NB4 (cell line): ENCODE data around the gene PDE3A.

ENCODE experiments used
- DNase-seq: peaks from one replicate; pipeline ENCODE4 v3.0.0; 2010; ENCODE audit warnings: low read depth
- H3K4me3 ChIP-seq: one replicate; pipeline ENCODE4 v1.5.1; 2011; ENCODE audit warnings: mild to moderate bottlenecking, low read depth, low read length, moderate library complexity
- MYC ChIP-seq: IDR thresholded peaks from 2 replicates; pipeline ENCODE4 v1.6.1; 2011; ENCODE audit warnings: low read depth, low read length
- POLR2A ChIP-seq: IDR thresholded peaks from 2 replicates; pipeline ENCODE4 v1.6.1; 2011; ENCODE audit warnings: mild to moderate bottlenecking; ENCODE audit not compliant: insufficient read length; ENCODE audit errors: extremely low read depth
- TF ChIP-seq, protein P1 (sequence below): IDR thresholded peaks from one replicate; pipeline ENCODE4 v1.5.1; 2012; ENCODE audit warnings: low read depth, low read length
- TF ChIP-seq, protein P2 (sequence below): IDR thresholded peaks from 2 replicates; pipeline ENCODE4 v1.6.1; 2011; ENCODE audit warnings: low read depth, low read length

PDE3A gene

DNA sequence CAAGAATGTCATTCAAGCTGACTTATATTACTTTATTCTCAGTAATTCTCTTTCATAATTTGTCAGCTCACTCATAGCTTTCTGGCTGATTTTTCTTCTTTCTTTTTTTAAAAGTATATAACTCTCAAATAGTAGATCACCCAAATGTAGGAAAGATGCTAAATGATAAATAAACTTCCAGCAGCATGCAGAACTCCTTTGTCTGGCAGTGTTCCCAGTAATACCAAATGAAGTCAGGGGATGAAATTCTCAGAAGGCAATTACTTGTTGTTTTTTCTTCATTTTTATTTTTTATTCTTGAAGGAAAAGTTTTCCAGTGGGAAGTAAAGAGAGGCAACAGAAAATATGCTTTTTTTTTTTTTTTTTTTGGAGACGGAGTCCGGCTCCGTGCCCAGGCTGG lies 193.5 kb downstream of the PDE3A start:
- TF ChIP-seq MYC: no peak
- TF ChIP-seq, protein P1, sequence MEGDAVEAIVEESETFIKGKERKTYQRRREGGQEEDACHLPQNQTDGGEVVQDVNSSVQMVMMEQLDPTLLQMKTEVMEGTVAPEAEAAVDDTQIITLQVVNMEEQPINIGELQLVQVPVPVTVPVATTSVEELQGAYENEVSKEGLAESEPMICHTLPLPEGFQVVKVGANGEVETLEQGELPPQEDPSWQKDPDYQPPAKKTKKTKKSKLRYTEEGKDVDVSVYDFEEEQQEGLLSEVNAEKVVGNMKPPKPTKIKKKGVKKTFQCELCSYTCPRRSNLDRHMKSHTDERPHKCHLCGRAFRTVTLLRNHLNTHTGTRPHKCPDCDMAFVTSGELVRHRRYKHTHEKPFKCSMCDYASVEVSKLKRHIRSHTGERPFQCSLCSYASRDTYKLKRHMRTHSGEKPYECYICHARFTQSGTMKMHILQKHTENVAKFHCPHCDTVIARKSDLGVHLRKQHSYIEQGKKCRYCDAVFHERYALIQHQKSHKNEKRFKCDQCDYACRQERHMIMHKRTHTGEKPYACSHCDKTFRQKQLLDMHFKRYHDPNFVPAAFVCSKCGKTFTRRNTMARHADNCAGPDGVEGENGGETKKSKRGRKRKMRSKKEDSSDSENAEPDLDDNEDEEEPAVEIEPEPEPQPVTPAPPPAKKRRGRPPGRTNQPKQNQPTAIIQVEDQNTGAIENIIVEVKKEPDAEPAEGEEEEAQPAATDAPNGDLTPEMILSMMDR: no peak
- TF ChIP-seq, protein P2, sequence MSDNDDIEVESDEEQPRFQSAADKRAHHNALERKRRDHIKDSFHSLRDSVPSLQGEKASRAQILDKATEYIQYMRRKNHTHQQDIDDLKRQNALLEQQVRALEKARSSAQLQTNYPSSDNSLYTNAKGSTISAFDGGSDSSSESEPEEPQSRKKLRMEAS: no peak
- no peak for TF ChIP-seq POLR2A
- no peak overlapping the region for H3K4me3 ChIP-seq
- no peak for DNase-seq

DNA sequence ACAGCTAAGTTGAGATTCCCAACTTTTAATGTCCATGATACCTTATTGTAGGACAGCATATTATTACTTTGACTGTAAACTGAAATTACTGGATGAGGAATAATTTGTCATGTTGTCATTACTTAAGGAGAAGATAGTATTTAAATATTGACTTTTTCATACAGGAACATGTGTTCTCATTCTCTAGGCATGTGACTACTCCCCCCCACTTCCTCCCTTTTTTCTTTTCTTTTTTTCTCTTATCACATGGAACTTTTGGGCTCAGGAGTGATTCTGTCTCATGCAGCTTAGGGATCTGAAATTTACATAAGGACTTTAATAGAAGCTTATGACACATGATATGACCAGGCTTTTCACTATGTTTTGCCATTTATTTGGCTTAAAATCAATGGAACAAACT lies 199.1 kb downstream of the PDE3A start:
- no peak for TF ChIP-seq POLR2A
- TF ChIP-seq, protein P2: peak; percentile 70
- DNase-seq: no peak

DNA sequence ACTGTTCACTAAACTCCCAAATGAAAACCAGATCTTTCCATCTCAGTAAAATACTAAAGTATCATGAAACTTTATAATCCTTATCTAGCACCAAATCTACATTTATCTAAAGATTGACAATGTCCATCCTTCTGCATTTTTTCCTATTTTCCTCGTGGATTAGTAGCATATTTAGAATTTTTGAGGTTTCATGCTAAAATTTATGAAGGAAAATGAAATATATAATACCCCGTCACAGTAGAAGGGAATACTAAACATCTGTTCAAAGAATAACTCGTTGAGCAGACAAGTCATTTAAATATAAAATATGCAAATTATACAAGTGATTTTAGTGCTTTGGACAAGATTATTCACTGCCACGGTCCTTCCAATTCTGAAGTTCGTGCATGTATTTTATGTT lies 204.1 kb downstream of the PDE3A start:
- H3K4me3 ChIP-seq: no peak overlapping the region
- DNase-seq: no peak
- TF ChIP-seq, protein P1: no peak
- TF ChIP-seq, protein P2: no peak
- TF ChIP-seq MYC (no peak), POLR2A (no peak)

More for the DNA sequence above, 199.1 kb downstream of the PDE3A start:
- H3K4me3 ChIP-seq: no peak overlapping the region

DNA sequence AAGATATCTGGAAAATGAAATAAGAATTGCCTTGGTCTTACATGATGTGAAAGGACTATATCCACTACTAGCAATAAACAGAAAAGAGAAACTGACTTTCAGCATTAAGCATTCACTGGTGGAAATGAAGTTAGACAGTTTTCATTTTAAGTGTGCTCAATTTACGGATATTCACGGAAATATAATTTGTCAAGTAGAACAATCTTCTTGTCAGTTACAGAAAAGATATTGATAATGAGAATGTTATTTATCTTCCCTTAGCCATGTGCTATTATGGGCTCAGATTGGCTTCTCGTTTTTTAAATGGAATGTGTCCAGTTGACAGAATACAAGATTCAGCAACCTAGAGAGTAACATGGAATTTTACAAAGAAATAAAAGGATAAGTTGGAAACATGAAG lies 208.2 kb downstream of the PDE3A start:
- TF ChIP-seq, protein P2: no peak
- TF ChIP-seq, protein P1: no peak
- TF ChIP-seq POLR2A: no peak
- H3K4me3 ChIP-seq: no peak overlapping the region
- no peak for DNase-seq

DNA sequence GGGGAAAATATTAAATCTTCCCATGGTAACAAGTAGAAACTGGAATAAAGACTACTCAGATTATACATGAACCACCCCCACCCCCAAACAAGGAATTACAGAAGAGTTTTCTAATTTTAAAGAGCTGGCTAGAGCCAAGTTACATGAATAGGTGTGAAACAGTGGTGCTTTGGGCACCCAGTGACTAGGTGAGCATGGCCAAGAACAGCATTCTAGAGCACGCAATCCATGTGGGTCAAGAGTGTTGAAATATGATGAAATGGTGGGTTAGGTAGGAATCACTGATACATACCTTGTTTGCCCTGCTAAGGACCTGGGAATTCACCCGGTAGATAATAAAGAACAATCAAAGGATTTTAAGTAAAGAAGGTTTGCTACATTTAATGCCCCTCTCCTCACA lies 208.7 kb downstream of the PDE3A start:
- no peak overlapping the region for H3K4me3 ChIP-seq

DNA sequence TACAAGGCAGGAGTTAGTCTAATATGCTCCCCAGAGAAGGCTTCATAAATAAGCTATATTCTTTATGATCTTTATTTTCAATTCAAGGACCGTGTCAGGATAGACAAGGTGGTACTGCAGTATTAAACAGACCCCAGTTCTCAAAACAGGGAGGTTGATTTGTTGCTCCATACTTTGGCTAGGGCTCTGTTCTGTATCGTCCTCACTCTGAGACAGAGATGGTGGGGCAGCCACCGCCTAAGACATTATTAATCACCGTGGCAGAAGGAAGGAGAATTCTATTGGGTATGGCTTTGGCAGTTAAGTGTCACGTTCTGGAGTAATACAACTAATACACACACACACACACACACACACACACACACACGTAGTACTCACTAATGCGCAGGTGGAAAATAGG lies 209.8 kb downstream of the PDE3A start:
- DNase-seq: no peak
- no peak overlapping the region for H3K4me3 ChIP-seq
- no peak for TF ChIP-seq MYC
- TF ChIP-seq POLR2A: no peak
- TF ChIP-seq, protein P2: no peak
- TF ChIP-seq, protein P1: no peak

More for the DNA sequence above, 208.7 kb downstream of the PDE3A start:
- no peak for DNase-seq
- TF ChIP-seq MYC: no peak
- TF ChIP-seq, protein P1: no peak
- no peak for TF ChIP-seq POLR2A
- TF ChIP-seq, protein P2: no peak
